ENCODE results near the gene CACNB2.

DNA sequence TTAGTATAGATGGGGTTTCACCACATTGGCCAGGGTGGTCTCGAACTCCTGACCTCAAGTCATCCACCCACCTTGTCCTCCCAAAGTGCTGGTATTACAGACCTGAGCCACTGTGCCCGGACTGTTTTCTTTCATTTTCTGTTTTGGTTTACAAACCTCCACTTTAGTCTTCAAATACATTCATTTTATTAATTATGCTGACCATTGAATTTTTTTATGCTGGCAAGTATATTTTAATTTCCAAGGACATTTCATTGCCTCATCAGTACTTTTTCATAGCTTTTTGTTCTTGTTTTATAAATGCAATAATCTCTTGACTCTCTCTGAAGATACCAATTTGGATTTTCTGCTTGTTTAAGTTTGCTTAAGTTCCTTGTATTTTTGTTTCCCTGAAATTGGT lies 170.5 kb downstream of the CACNB2 start:
- TF ChIP-seq BCL11A (IDR thresholded peaks at IDR 0.05; ENCODE audit: low read depth, low read length) (no peak), KDM1A (IDR thresholded peaks at IDR 0.05; ENCODE audit: borderline replicate concordance) (no peak), BHLHE40 (IDR thresholded peaks at IDR 0.05; ENCODE audit: borderline replicate concordance in 1 of 2, low read depth in 2 of 2, low read length in 1 of 2) (no peak), EZH2 (IDR thresholded peaks at IDR 0.05; ENCODE audit: borderline replicate concordance, control insufficient read depth, low read depth, low read length) (no peak), HDAC2 (IDR thresholded peaks at IDR 0.05) (no peak), BCL3 (IDR thresholded peaks at IDR 0.05; ENCODE audit: borderline replicate concordance, insufficient read depth, low read depth, low read length, poor library complexity, severe bottlenecking) (no peak), GABPA (IDR thresholded peaks at IDR 0.05; ENCODE audit: low read depth) (no peak), TBL1XR1 (IDR thresholded peaks at IDR 0.05; ENCODE audit: low read depth, low read length) (no peak), POLR2A (IDR thresholded peaks at IDR 0.05; ENCODE audit: low read depth, low read length) (no peak), EP300 (IDR thresholded peaks at IDR 0.05; ENCODE audit: borderline replicate concordance in 1 of 2, control insufficient read depth in 1 of 2, low read depth in 2 of 2, low read length in 2 of 2) (no peak), SIX5 (IDR thresholded peaks at IDR 0.05; ENCODE audit: low read depth, low read length, severe bottlenecking) (no peak)
- TF ChIP-seq, protein P1, sequence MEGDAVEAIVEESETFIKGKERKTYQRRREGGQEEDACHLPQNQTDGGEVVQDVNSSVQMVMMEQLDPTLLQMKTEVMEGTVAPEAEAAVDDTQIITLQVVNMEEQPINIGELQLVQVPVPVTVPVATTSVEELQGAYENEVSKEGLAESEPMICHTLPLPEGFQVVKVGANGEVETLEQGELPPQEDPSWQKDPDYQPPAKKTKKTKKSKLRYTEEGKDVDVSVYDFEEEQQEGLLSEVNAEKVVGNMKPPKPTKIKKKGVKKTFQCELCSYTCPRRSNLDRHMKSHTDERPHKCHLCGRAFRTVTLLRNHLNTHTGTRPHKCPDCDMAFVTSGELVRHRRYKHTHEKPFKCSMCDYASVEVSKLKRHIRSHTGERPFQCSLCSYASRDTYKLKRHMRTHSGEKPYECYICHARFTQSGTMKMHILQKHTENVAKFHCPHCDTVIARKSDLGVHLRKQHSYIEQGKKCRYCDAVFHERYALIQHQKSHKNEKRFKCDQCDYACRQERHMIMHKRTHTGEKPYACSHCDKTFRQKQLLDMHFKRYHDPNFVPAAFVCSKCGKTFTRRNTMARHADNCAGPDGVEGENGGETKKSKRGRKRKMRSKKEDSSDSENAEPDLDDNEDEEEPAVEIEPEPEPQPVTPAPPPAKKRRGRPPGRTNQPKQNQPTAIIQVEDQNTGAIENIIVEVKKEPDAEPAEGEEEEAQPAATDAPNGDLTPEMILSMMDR (IDR thresholded peaks at IDR 0.05 in 2 of 3, conservative IDR thresholded peaks at IDR 0.05 in 1 of 3; ENCODE audit: control insufficient read depth in 2 of 3, extremely low read depth in 1 of 3, insufficient read depth in 1 of 3, low read depth in 3 of 3, low read length in 3 of 3): no peak

Measured in GM12878 (cell line).